ENCODE results near the gene LRRC4C.

Gene LRRC4C

DNA sequence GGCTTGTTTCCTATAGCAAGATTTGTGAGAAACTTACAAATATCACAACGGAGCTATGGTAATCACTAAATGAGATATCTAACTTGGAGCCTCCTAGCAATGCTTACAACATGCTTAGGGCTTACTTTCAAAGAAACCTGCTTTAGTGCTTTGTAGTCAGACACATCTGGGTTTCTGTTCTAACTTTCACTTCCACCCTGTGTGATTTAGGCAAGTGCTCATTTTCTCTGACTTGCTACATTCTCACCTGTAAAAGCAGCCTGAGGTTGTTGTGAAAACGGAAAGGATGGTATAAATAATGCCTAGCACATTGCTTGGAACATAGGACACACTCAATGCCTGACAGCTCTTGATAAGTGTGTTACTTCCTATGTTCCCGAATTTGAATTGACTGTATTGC is 45.6 kb downstream of the LRRC4C start:
- no peak for DNase-seq

DNA sequence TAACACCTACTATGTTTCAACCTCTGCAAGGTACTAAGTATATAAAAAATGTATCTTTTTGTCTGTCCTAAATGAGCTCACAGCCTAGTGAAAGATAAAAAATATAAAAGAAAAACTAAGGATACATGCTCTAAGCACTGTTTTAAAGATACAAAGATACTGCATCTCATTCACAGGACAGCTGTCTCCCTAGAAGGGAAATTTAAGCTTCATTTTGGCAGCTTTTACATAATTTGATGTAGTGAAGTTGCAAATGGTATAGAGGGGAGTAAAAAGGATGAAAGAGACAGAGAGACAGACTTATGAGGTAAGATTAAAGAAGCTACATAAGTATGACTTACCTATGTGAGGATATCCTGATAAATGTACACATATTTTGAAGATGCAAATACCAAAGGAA is 53.6 kb downstream of the LRRC4C start:
- DNase-seq: no peak

DNA sequence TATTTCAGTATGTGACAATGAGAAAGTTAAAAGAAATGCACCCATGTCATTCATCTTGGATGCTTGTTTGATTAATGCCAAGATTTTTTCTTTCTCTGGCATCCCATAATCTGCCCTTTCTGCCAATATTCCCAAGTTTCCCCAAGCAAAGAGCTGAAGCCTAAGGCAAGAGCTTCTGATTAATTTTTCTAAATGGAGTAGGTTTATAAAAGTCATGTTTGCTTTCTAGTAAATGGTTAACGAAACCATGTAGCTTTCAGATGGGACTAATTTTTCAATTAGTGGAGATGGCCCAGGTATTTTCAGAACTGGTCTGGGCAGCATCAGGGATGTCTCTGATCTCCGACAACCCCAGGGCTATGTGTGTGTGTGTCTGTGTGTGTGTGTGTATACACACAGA is 55.3 kb downstream of the LRRC4C start:
- DNase-seq: no peak

DNA sequence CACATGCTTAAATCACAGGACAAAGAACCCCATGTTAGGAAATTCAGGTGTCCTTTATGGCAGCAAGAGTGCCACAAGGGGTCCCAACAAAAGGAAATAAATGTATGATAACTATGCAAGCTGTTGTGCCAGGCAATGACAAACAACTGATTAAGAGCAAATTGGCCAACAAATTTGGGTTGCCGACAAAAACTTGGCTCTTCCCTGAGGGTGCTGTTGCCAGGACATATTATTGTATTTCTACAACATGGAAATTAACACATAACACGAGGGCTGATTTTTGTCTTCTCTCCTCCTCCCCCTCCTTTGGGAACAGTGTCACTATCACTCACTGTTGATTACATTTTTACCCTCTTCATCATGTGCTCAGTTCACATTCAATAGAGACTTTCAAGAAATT is 56.0 kb downstream of the LRRC4C start:
- DNase-seq: no peak

DNA sequence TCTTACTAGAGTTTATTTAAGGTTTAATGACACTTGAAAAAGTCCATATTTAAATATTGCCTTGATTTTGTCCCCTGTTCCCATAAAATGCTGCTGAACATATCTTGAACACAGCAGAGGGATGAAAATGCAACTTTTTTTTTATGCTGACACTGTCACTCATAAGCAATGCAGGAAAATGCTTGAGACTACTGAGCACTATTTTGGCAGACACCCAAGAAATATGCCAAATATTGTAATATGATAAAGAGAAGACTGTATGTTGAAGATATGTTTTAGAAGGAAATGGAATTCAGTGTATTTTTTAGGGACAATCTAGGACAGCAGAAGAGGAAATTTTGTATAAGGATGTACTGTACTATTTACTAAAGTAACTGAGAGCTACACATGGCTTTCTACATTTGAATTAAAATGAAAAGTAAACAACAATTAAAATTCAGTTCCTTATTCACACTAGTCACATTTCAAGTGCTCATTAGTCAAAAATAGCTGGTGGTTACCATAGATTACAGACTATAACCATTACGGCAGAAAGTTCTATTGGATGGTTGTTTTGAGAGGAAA is 58.6 kb downstream of the LRRC4C start:
- no peak for DNase-seq

DNA sequence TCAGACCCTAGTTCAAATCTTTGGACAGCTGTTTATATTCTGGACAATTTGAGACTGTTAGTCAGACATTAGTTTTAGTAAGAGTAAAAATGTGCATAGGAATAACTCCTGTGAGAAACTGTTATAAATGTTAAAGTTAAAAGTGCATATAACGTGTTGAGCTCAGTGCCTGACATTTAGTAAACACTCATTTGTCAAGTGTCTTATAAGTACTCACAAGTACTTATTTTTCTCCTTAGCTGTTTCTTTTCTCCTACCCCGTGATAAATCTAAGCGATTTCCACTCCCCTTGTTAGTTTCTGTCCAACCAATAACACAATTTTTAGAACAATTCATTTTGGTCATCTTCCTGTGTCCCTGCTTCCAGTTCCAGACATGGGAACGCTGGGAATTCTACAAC is 59.3 kb downstream of the LRRC4C start:
- no peak for DNase-seq

DNA sequence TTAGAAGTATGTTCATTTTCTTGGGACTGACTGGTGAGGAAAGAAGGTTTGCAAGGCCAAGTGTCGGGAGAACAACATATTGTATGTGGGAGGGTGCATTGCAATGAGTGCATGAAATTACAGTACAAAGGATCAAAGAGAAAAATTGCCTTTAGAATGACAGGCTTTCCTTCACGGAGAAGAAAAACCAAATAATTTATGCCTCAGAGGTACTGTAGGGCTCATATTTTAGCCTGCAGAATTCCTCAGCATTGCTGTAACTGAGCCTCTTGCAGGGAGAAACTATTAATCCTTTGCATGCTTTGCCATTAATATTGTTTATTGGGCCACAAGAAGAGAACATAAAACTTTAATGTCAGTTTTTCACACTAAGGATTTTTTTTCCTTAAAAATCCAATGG is 60.1 kb downstream of the LRRC4C start:
- DNase-seq: no peak

DNA sequence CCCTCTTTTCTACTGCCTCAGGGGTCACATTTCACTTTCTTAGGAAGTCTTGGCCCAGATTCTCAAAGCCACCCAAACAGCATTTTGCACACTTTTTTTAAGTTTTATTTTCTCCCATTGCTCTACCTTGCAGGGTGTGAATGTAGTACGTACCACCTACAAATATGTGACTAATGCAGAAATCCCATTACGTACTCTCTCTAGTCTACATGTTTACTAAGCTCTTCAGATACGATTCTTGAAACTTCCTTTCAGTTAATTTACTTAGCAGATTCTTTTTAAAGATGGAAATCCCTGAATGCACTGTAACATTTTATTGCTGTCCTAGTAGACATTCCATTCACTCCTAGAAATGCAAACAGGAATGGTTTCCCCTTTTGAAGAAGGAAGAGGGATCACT is 61.3 kb downstream of the LRRC4C start:
- DNase-seq: no peak

DNA sequence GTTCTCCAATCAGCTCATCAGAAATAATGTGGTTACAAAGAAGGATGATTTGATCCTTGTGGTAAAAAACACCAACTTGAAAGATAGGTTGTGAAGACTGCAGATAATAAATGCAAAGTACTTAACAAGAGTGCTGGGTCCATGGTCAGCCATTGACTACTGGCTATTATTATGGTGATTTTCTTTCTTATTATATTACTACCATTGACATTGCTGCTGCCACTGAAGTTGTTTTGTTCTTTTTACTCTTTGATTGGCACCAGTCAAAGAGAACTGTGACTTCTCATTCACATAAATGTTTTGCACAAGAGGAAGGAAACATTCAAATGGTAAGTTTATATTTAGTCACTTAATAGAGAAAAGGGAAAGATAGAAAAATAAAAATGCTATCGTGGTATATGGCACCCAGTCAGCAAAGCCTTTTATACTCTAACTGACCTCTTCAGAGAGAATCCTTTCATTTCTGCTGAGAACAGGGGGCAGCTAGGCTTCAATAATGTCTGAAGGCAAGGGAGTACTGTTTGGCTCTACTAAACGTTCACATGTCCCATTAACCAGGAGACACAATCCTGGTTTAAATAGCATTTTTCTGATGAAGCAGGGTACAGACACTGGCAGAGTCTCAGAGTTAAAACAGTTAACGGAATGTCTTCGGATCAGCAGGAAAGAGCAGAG is 64.8 kb downstream of the LRRC4C start:
- no peak for DNase-seq

DNA sequence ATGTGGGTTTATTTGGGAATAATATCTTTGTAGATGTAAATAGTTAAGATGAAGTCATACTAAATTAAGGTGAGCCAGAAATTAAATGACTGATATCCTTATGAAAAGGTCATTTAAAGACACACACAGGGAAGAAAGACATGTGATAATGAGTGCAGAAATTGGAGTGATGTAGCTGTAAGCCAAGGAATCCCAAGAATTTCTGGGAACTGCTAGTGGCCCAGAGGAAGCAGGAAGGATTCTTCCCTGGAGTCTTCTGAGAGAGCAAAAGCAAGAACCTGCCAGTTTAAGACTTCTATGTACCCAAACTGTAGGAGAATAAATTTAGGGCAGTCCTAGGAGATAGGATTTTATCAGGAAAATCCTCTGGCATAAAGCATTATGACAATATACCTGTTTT is 66.9 kb downstream of the LRRC4C start:
- DNase-seq: no peak

DNA sequence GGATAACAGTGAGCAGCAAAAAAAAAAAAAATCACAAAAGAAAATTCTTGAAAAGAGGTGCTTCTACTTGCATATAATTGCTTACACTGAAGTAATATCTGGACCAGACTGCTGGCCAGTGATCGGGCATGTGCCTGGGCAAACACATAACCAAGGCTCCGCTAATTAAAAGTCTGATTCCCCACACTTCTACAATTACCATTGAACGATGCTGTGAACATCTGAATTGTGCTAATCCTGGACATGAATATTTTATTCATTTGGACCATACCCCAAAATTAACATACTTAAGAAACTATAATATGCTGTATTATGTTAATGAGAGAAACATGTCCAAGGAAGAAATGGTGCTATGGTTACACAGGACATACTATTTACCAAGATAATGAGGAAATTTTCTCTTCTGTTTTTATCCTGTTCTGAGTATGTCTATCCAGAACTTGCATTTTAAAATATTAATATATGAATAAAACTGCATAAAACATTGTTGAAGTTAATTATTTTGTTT is 69.8 kb downstream of the LRRC4C start:
- no peak for DNase-seq

DNA sequence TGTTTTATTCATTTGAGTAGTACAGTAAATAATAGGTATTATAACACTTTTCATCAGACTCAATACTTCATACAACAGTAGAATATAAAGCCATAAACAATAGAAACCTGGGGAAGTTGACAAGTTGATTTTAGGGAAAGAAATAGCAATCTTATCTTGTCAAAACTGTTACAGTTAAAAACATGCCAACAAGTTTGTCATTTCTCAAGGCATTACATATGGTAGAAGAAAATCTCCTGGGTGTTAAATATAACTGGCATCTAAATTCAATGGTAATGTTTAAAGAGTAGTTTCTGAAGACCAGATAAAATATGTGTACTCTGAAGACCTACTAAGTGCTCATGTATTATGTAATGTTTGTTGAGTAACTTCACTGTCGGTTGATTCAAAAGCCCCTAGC is 75.1 kb downstream of the LRRC4C start:
- no peak for DNase-seq

DNA sequence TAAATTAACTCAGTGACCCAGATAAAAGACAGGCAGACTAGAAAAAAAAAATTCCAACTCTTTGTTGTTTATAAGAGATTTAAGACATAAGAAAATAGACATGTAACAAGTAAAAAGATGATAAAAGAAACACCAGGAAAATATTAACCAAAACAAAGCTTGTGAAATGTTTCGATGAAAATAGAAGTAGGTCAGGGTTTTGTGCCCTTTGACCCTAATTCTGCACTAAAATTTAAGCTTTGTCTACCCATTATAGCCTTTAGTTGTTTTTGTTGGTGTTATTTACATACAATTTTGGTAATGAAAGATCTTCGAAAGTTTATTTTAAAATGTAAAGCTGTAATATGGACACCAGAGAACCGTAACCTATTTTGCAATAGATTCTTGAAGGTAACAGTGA is 75.7 kb downstream of the LRRC4C start:
- DNase-seq: no peak

DNA sequence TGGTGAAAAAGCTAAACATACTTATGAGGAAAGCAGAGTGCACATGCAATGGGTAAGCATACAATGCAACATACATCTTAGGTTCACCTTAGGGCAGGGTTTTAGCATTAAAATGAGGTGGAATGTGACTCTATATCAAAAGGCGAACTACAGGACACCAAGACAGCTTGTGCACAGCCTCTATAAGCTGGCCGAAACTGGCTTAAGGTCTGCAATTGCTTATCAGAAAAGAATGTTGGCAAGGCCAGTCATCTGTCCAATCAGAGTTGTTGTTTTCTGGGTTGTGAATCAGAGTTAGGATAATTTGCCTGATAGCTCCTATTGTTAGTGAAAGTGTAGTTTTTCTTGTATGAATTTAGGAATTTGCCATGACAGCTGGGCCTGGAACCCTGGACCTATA is 76.5 kb downstream of the LRRC4C start:
- DNase-seq: no peak

DNA sequence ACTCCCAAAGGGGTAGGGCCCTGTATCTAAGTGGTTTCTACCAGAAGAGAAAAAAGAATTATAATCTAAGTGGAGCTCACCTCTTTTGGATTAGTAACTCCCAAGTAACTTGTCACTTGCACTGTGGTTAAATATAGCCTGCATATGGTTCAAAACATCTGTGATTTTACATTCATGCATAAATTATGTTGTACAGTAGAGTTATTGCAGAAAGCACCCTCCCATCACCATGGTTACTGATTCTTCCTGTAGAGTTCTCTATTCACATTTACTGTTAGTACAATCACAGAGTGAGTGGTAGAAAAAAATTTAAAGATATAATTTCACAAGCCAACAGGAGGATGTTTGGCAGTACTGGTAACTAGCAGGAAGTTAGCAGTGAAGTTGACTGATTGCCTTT is 80.4 kb downstream of the LRRC4C start:
- DNase-seq: no peak

DNA sequence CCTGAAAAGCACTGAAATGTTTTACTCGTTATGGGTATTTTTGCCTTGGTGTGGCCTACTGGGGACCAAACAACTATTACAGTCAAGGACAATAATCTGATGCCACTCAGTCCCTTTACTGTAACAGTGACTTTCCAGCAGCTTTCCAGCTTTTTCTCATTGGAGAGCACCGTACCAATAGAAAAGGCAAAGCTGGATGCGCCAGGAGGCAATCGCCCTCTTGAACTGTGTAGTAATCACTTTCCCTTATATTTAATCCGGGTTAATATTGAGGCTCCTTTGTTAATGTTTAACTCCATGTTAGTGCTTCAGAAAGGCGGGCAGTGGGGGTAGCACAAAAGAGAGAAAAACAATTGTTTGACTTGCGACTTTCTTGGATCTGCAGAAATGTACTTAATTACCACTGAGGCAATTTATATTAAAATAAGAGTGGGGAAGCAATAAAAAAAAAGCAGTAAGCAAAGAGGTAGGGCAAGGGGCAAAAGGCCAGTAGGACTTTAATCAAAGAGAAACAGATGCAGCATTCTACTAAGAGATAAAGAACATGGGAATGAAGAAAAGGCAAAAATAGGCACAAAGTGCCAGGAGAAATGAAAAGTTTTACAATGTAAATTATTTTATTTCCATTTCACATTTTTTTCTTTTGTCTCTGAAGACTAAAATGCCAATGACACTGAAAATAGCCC is 81.6 kb downstream of the LRRC4C start:
- DNase-seq: no peak

DNA sequence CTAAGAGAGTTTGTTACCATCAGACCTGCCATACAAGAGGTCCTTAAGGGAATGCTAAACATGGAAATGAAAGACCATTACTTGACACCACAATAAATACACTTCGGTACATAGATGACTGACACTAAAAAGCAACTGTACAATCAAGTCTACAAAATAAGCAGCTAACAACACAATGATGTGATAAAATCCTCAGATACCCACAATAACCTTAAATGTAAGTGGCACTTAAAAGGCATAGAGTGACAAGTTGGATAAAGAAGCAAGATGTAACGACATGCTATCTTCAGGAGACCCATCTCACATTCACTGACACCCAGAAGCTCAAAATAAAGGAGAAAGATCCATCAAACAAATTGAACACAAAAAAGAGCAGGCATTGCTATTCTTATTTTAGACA is 107.6 kb downstream of the LRRC4C start:
- no peak for DNase-seq

DNA sequence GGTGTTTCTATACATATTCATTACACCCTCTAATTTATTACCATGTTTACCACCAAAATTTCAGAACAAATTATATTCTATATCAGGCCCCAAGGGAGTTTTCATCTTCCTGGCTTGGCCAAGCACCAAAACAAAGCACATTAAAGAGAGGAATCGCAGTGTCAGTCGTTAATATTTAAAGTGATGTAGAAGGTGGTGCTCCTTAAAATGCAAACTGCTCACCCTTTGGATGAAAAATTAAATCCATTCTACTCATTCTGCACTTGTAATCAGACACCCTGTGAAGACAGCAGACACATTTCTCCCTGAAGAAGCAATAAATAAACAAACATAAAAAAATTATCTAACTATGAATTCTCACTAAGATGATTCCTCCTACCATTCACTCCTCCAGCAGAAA is 113.4 kb downstream of the LRRC4C start:
- DNase-seq: no peak

DNA sequence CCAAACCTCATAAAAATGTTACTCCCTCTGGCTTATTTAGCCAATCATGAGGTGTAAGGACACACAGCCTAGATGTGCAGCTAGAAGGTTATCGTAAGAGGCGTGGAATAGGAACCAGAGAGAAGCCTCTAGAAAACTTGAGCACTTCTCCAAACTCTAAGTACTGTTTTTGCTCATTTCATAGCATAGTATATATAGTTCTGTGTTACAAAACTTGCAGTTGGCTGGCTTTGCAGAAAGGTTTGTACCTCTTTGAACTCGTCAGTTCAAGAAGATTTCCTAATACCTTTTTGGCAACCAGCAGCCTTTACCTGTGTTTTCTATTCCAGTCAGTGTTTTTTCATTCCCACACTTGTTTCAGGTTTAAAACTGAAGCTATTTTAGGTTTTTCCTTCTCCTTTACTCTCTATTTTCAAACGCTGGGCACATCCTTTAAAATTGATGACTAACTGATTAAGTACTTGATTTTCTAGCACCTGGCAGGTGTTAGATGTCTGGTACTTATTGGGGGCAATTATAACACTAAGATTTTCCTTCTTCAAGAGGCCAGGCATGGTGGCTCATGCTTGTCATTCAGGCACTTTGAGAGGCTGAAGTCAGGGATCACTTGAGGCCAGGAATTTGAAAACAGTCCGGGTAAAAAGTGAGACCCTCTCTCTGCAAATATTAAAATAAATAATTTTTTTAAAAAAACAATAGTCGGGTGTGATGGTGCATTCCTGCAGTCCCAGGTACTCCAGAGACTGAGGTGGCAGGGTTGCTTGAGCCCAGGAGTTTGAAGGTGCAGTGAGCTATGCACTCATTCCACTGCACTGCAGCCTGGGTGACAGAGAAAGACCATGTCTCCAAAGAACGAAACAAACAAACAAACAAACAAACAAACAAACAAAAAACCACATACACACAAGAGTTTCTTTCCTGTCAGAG is 125.2 kb downstream of the LRRC4C start:
- no peak for DNase-seq

DNA sequence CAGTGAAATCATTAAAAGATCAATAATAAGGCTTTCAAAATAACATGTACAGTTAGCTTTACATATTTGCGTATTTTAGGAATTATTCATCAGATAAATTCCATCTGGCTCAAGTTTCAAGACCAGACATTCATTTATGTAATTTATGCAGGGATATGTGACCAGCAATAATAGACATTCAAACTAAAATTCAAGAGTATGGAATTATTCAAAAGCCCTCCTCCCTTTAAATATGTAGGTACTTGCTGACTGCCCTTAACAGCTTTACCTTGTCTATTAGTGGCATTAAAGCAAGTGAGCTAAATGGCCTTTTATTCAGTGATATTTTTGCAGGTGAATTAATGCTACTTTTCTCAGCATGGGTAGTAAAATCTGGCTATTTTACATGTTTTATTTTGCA is 126.1 kb downstream of the LRRC4C start:
- no peak for DNase-seq

DNA sequence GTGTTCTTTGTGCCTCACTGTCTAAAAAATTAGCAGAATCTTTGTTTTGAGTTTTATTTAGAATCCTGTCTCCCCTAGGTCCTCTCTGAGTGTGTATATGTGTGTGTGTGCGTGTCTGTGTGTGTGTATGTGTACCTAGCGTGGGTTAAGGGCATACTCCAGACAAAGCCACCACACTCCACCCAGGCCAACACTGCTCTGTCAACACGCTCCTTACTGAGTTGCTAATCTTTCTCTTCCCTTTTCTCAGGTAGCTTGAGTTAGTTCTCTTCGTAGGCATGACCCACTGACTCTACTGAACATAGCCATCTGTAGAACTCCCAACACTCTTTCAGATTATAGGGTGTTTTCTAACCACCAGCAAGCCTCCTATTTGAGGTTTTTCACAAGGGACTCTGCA is 131.1 kb downstream of the LRRC4C start:
- no peak for DNase-seq

DNA sequence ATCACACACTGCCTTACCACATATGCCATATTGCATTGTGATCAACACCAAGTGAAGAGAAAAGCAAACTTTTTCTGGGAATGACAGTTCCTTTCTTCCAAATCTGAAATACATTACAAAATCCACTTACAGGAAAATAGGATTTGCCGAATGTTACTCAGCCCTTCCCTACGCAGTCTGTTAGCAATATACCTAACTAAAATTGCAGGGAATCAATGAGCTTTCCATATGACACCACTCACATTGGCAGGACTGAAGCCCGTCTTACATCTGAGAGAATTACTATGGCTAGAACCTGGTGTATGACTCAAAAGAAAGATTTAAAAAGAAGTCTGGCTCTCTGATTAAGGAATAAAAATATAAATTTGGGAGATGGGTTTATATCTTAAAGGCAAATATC is 136.0 kb downstream of the LRRC4C start:
- no peak for DNase-seq

DNA sequence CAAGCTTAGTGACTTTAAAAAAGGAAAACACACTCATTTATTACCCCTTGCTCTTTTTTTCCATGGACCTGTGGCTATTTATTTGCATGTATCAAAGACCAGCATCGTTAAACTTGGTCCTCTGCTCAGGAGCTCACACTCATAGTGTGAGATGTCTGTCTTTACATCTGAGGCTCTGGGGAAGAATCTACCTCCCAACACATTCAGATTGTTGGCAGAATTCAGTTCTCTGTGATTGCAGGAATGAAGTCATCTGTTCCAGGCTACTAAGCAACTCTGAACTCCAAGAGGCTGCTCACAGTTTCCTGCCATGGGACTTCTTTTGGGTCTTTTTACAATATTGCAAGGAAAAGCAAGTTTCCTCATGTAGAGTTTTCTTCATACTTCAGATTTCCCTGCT is 138.8 kb downstream of the LRRC4C start:
- no peak for DNase-seq
